GM18868 (cell line): ENCODE measurements around the gene PAEP.

ENCODE experiments used
- ATAC-seq: cut with Tn5 transposase; IDR thresholded peaks from one replicate; pipeline ENCODE4 v1.9.1; 2021; ENCODE audit warnings: mild to moderate bottlenecking, moderate library complexity; ENCODE audit not compliant: unreplicated experiment

PAEP gene

DNA sequence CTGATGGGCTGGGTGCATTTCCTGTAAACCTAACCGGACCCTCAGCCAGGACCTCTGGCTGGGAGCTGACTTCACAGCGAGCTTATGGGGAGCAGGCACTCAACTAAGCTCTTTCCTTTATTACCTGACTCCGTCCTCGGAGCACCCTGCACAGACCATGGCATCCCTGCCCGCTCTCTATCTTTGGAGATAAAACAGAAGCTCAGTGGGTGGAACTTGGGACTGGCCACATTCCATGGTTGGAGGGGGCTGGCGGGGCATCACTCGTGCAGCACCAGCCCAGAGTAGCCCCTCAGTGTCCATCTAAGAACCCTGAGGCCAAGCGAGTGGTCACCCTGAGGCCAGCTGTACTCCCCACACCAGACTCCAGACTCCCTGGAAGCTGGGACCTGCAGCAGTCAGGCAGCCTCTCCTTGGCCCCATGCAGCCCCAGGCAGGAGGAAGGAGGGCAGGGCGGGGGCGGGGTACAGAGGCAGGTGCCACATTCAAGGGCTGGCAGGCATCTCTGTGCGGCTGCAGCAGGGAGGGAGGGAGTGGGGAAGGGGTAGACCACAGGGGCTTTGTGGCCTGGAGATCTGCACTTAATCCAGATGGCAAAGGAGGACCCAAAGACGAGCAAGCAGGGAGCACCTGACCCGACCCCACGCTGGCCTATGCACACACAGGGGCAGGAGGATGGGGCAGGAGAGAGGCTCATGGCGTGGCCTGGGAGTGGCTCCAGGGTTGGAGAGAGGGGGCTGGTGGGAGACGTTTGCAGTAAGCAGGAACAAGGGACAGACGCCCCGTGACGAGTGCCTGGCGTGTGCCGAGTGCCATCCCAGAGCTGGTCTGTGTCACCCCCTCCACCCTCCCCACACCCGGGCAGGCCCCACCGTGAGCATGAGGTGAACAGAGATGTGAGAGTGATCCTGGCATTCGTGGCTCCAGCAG lies 51.7 kb downstream of the PAEP start:
- ATAC-seq, result no peak

DNA sequence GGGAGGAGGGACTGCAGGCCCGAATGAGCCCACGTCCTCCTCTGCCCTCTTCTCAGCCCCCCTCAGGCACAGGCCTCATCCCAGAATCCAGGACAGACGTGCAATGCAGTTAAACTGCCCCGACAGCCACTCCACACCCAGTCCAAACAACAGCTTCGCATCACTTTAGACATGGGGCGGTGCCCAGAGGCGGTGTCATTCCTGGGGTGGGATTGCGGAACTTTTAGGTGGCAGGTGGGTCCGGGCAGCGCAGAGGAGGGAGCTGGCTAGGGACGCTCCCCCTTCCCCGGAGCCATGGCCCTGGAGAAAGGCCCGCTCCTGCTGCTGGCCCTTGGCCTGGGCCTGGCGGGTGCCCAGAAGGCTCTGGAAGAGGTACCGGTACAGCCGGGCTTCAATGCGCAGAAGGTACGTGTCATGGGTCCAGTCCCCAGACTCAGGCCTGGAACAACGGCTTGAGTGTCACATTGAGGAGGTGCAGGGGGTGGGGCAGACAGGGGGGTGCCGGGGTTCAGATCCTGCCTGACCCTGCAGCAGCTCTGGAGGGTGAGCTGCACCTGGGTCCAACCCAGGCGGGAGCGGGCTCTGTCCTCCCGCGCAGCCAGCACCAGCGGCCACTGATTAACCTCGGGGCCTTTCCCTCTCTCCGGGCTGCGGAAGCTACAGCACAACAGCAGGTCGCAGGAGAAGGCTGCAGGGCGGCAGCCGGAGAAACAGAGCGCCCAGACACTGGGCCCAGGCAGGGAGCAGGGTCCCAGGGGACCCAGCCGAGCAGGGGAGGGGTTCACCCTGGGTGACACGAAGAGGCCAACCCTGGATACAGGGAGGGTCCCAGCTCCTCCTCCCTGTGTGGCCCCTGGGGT lies 52.6 kb downstream of the PAEP start:
- ATAC-seq, result no peak

GRCh38 chr9:135614821-135615665 lies 53.5 kb downstream of the PAEP start:
- no peak for ATAC-seq

DNA sequence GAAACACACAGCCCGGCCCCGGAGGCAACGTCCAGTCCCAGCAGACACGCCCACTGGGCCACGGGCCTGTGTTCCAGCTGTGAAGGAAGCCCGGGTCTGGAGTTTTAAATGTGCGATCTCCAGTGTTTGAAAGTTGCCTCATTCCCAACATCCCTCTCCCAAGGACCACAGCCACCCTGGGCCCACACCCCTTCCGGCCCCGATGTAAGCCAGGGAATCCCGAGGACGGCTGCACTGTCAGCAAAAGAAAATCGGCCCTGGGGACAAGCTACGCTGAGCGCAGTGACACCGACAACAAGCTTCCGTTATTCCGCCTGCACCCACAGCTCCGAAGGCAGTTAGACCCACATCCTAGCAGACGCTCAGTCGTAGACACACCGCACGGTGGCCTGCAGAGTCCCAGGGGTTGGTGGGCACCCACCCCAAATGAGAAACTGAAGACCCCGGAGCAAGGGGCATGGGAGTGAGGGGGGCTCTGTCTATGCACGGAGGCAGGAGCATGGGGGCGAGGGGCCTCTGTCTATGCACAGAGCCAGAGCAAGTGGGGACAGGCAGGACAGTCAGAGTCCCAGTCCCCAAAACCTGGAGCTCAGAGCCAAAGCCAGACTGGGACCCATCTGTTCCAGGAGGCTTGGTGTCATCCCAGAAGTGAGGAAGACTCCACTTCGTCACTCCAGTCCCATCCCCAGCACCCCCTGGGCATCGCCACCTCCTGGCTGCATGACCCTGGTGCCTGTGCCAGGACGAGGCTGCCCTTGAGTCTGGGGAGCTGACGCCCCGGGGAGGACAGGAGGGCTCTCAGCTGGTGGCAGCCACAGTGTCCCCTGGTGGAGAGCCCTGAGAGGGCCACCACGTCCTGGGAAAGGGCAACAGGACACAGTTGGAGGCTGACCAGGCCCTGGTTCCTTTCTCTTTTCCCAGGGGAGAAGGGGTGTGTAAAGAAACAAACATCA lies 54.4 kb downstream of the PAEP start:
- ATAC-seq, result no peak
